GM23338 (cell line): ENCODE data around the gene WDR19. TPM values are rescaled to one million over a fixed set of nuclear protein-coding genes. Genes with fewer than 3 reads are reported as not detected.

Source experiments
- ATAC-seq: fragments of 200-7000 bp; cut with Tn5 transposase; 3 replicates; pipeline ENCODE4 v1.9.1; 2020
- DNase-seq: peaks from one replicate; pipeline ENCODE4 v3.0.0-alpha.2; 2015; ENCODE audit warnings: low spot score
- H2AFZ ChIP-seq: fragments of 200-600 bp; sonication (generic); 2 replicates; pipeline ENCODE4 v1.8.0; 2016; ENCODE audit warnings: antibody characterized with exemption, mild to moderate bottlenecking, moderate library complexity
- H3F3A ChIP-seq: fragments of 200-600 bp; sonication (generic); replicated peaks from 2 replicates; pipeline ENCODE4 v1.8.0; 2017; ENCODE audit warnings: antibody characterized with exemption, mixed run types, low read depth
- H3K27ac ChIP-seq: fragments of 200-600 bp; sonication (generic); 2 replicates; pipeline ENCODE4 v1.6.1; 2016; ENCODE audit warnings: low read depth
- H3K27me3 ChIP-seq: fragments of 200-600 bp; sonication (generic); 2 replicates; pipeline ENCODE4 v1.8.0; 2016; ENCODE audit warnings: mild to moderate bottlenecking, mixed run types, moderate library complexity; ENCODE audit not compliant: insufficient read depth
- H3K36me3 ChIP-seq: fragments of 200-600 bp; sonication (generic); 2 replicates; pipeline ENCODE4 v1.8.0; 2016; ENCODE audit warnings: mild to moderate bottlenecking; ENCODE audit not compliant: insufficient read depth
- H3K4me1 ChIP-seq: fragments of 200-600 bp; sonication (generic); 2 replicates; pipeline ENCODE4 v1.8.0; 2016; ENCODE audit warnings: mild to moderate bottlenecking, moderate library complexity; ENCODE audit not compliant: insufficient read depth
- H3K4me2 ChIP-seq: fragments of 200-600 bp; sonication (generic); 2 replicates; pipeline ENCODE4 v1.7.1; 2017; ENCODE audit warnings: mixed run types
- H3K4me3 ChIP-seq: fragments of 200-600 bp; sonication (generic); 2 replicates; pipeline ENCODE4 v1.6.1; 2016; ENCODE audit warnings: mixed run types
- H3K79me2 ChIP-seq: fragments of 200-600 bp; sonication (generic); replicated peaks from 2 replicates; pipeline ENCODE4 v1.8.0; 2017; ENCODE audit warnings: mild to moderate bottlenecking; ENCODE audit not compliant: insufficient read depth
- H3K9me2 ChIP-seq: fragments of 200-600 bp; sonication (generic); 2 replicates; pipeline ENCODE4 v1.8.0; 2017; ENCODE audit not compliant: insufficient read depth
- H4K20me1 ChIP-seq: fragments of 200-600 bp; sonication (generic); replicated peaks from 2 replicates; pipeline ENCODE4 v1.8.0; 2017; ENCODE audit warnings: mild to moderate bottlenecking; ENCODE audit not compliant: insufficient read depth
- H3K27ac Mint-ChIP-seq: 2 replicates; pipeline ENCODE4 v1.8.0; 2020; ENCODE audit warnings: inconsistent platforms, mild to moderate bottlenecking, moderate library complexity, mixed read lengths
- H3K27me3 Mint-ChIP-seq: 3 replicates; pipeline ENCODE4 v1.8.0; 2022; ENCODE audit warnings: low read depth, mild to moderate bottlenecking, moderate library complexity, mixed read lengths, inconsistent platforms; ENCODE audit not compliant: insufficient read depth, poor library complexity
- H3K36me3 Mint-ChIP-seq: 3 replicates; pipeline ENCODE4 v1.8.0; 2021; ENCODE audit warnings: low read depth, mild to moderate bottlenecking, inconsistent platforms, moderate library complexity, mixed read lengths
- H3K4me1 Mint-ChIP-seq: 3 replicates; pipeline ENCODE4 v1.8.0; 2020; ENCODE audit warnings: mild to moderate bottlenecking, inconsistent platforms, mixed read lengths
- H3K4me3 Mint-ChIP-seq: 3 replicates; pipeline ENCODE4 v1.8.0; 2021; ENCODE audit warnings: moderate library complexity, mild to moderate bottlenecking, inconsistent platforms, mixed read lengths
- H3K9me3 Mint-ChIP-seq: 3 replicates; pipeline ENCODE4 v1.8.0; 2020; ENCODE audit warnings: moderate library complexity, mild to moderate bottlenecking, inconsistent platforms, mixed read lengths
- CREB1 ChIP-seq: fragments of 250-450 bp; sonication (Bioruptor Pico); IDR thresholded peaks from 2 replicates; pipeline ENCODE4 v1.5.0; 2020; ENCODE audit warnings: low read depth, mild to moderate bottlenecking, moderate library complexity
- EZH2 ChIP-seq: fragments of 200-600 bp; sonication (generic); IDR thresholded peaks from one replicate; pipeline ENCODE4 v1.8.0; 2017; ENCODE audit warnings: antibody characterized with exemption, mild to moderate bottlenecking, low read depth; ENCODE audit not compliant: unreplicated experiment
- EZH2phosphoT487 ChIP-seq: fragments of 200-600 bp; sonication (generic); IDR thresholded peaks from one replicate; pipeline ENCODE4 v1.8.1; 2018; ENCODE audit warnings: antibody characterized with exemption; ENCODE audit not compliant: unreplicated experiment
- JUNB ChIP-seq: IDR thresholded peaks from one replicate; pipeline ENCODE4 v1.6.1; 2016; ENCODE audit warnings: antibody characterized with exemption; ENCODE audit not compliant: unreplicated experiment
- NANOG ChIP-seq: IDR thresholded peaks from 2 replicates; pipeline ENCODE4 v1.6.1; 2016; ENCODE audit warnings: antibody characterized with exemption, borderline replicate concordance
- POLR2AphosphoS5 ChIP-seq: IDR thresholded peaks from 2 replicates; pipeline ENCODE4 v1.6.1; 2016; ENCODE audit warnings: antibody characterized with exemption, low read depth
- REST ChIP-seq: IDR thresholded peaks from one replicate; pipeline ENCODE4 v1.6.1; 2018; ENCODE audit warnings: antibody characterized with exemption; ENCODE audit not compliant: unreplicated experiment
- STAT1 ChIP-seq: IDR thresholded peaks from one replicate; pipeline ENCODE4 v1.6.1; 2016; ENCODE audit warnings: antibody characterized with exemption; ENCODE audit not compliant: unreplicated experiment
- ZNF114 ChIP-seq: fragments of 250-450 bp; sonication (Bioruptor Pico); IDR thresholded peaks from 2 replicates; pipeline ENCODE4 v1.5.0; 2020; ENCODE audit warnings: mild to moderate bottlenecking, moderate library complexity
- ZNF331 ChIP-seq: fragments of 250-450 bp; sonication (Bioruptor Pico); IDR thresholded peaks from 2 replicates; pipeline ENCODE4 v1.5.0; 2020; ENCODE audit warnings: low read depth, mild to moderate bottlenecking, moderate library complexity
- ZNF462 ChIP-seq: fragments of 250-450 bp; sonication (Bioruptor Pico); IDR thresholded peaks from 2 replicates; pipeline ENCODE4 v1.5.0; 2020; ENCODE audit warnings: mild to moderate bottlenecking, moderate library complexity
- polyA plus RNA-seq: library from polyadenylated mRNA; unstranded; fragments of >200 nt; fragmentation: Nextera tagmentation; extraction: Ambion mirVana; gene quantifications from 2 replicates; pipeline ENCODE4 v1.2.1, GENCODE V29; 2016
- total RNA-seq: library from RNA; depleted of rRNA; stranded (reverse); fragments of >200 nt; shearing (Covaris generic); gene quantifications from 2 replicates; pipeline ENCODE4 v1.2.3, GENCODE V29; 2014
- TF ChIP-seq, protein P1 (sequence below): IDR thresholded peaks from 2 replicates; pipeline ENCODE4 v1.6.1; 2016; ENCODE audit warnings: antibody characterized with exemption

The WDR19 gene
- total and polyA plus RNA-seq, 2 experiments from 2014 or later, result 17.2 to 23.7 TPM

- no peaks in the 10 kb centered on the region for H3K9me2 ChIP-seq
- DNase-seq (no peak), ATAC-seq (no peak)
- H3F3A ChIP-seq, result no peaks in the 10 kb centered on the region
- no peaks in the 10 kb centered on the region; the same call in 1 of the 2 replicates for H4K20me1 ChIP-seq
- Mint-ChIP-seq H3K9me3 (no peaks in the 10 kb centered on the region; the same call in 2 of the 3 replicates), H3K27ac (no peak overlapping the region), H3K4me3 (no peak overlapping the region), H3K27me3 (peaks cover 3% of the 10 kb centered on the region), H3K4me1 (peaks cover 5% of the 10 kb centered on the region), H3K36me3 (peaks cover 8% of the 10 kb centered on the region; the same call in 2 of the 3 replicates)
- H3K4me2 ChIP-seq, result no peak overlapping the region
- no peak overlapping the region for H3K27ac ChIP-seq
- no peaks in the 10 kb centered on the region for H3K79me2 ChIP-seq
- H3K4me1 ChIP-seq, result no peaks in the 10 kb centered on the region
- no peak overlapping the region for H2AFZ ChIP-seq
- H3K4me3 ChIP-seq, result no peak overlapping the region
- H3K27me3 ChIP-seq, result no peaks in the 10 kb centered on the region
- TF ChIP-seq NANOG, result no peak
- TF ChIP-seq JUNB, result no peak
- no peak for TF ChIP-seq ZNF462 (CRISPR knock-in tag)
- TF ChIP-seq, protein P1, sequence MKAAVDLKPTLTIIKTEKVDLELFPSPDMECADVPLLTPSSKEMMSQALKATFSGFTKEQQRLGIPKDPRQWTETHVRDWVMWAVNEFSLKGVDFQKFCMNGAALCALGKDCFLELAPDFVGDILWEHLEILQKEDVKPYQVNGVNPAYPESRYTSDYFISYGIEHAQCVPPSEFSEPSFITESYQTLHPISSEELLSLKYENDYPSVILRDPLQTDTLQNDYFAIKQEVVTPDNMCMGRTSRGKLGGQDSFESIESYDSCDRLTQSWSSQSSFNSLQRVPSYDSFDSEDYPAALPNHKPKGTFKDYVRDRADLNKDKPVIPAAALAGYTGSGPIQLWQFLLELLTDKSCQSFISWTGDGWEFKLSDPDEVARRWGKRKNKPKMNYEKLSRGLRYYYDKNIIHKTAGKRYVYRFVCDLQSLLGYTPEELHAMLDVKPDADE, result no peak
- H3K36me3 ChIP-seq, result no peaks in the 10 kb centered on the region; the same call in 1 of the 2 replicates
Measured at GRCh38 chr4:39263895-39264294, 81.6 kb downstream of the WDR19 start.

GRCh38 chr4:39274503-39274902 is 92.2 kb downstream of the WDR19 start:
- Histone ChIP-seq H4K20me1 (no peaks in the 10 kb centered on the region), H2AFZ (no peak overlapping the region), H3F3A (no peaks in the 10 kb centered on the region), H3K27ac (no peak overlapping the region), H3K4me1 (no peaks in the 10 kb centered on the region), H3K36me3 (no peaks in the 10 kb centered on the region; the same call in 1 of the 2 replicates), H3K4me3 (no peak overlapping the region), H3K79me2 (no peaks in the 10 kb centered on the region), H3K9me2 (no peaks in the 10 kb centered on the region), H3K27me3 (no peaks in the 10 kb centered on the region), H3K4me2 (no peak overlapping the region)
- no peak overlapping the region for H3K4me3 Mint-ChIP-seq
- no peaks in the 10 kb centered on the region for H3K27me3 Mint-ChIP-seq
- no peaks in the 10 kb centered on the region for H3K9me3 Mint-ChIP-seq
- no peak overlapping the region for H3K27ac Mint-ChIP-seq
- H3K36me3 Mint-ChIP-seq, result peaks cover 13% of the 10 kb centered on the region
- no peaks in the 10 kb centered on the region for H3K4me1 Mint-ChIP-seq
- no peak for DNase-seq
- ATAC-seq, result no peak
- no peak for TF ChIP-seq STAT1
- TF ChIP-seq EZH2phosphoT487, result no peak
- TF ChIP-seq POLR2AphosphoS5, result no peak
- TF ChIP-seq ZNF114 (CRISPR knock-in tag), result no peak
- TF ChIP-seq REST, result no peak
- TF ChIP-seq CREB1 (CRISPR knock-in tag), result no peak
- no peak for TF ChIP-seq ZNF331 (CRISPR knock-in tag)
- no peak for TF ChIP-seq NANOG
- no peak for TF ChIP-seq EZH2
